B cell (primary cell): Measurements from ENCODE around the gene KRT5.
"Not testable (repeated sequence)": the region's sequence is repeated elsewhere in the genome, so short reads cannot be mapped to it uniquely, and the experiment has no call there.

Source experiments
- CTCF ChIP-seq: fragments of 200-600 bp; IDR thresholded peaks from one replicate; pipeline ENCODE4 v1.8.0; 2022; ENCODE audit warnings: antibody characterized with exemption, mild to moderate bottlenecking
- EZH2 ChIP-seq: IDR thresholded peaks from 2 replicates; pipeline ENCODE4 v1.6.1; 2012; ENCODE audit warnings: borderline replicate concordance, low read depth, mild to moderate bottlenecking, moderate library complexity, low read length; ENCODE audit not compliant: insufficient read depth, poor library complexity, severe bottlenecking

DNA sequence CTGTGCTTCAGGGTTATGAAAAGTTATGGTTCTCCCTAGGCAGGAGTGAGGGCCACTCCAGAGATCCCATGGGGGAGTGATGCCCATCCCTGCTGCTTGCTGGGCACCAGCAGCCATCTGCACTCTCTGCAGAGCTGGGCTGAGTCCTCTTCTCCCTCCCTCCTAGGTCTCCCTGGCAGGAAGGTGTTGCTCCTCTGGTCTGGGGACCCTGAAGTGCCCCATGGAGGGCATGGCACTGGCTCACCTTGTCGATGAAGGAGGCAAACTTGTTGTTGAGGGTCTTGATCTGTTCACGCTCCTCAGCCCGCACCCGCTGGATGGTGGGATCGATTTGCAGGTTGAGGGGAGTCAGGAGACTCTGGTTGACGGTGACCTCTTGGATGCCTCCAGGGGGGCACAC lies 27.8 kb downstream of the KRT5 start:
- TF ChIP-seq CTCF, EZH2: not testable (repeated sequence)
